GM12865 (cell line): ENCODE results near the gene AHNAK.

Experiments
- DNase-seq: peaks from one replicate; pipeline ENCODE4 v3.0.0; 2010; ENCODE audit warnings: low read depth
- H3K4me3 ChIP-seq: 2 replicates; pipeline ENCODE4 v1.5.1; 2011; ENCODE audit warnings: mild to moderate bottlenecking, low read depth, low read length, control low read depth
- CTCF ChIP-seq: IDR thresholded peaks from 2 replicates; pipeline ENCODE4 v1.5.1; 2011; ENCODE audit warnings: low read length, control low read depth, low read depth, inconsistent platforms; ENCODE audit not compliant: insufficient read depth; ENCODE audit errors: missing control alignments

The AHNAK gene

GRCh38 chr11:62383822-62384221 is 162.8 kb downstream of the AHNAK start:
- no peak for DNase-seq
- no peak for TF ChIP-seq CTCF

More at GRCh38 chr11:62383822-62384221, 162.8 kb downstream of the AHNAK start:
- no peak overlapping the region for H3K4me3 ChIP-seq
